Stimulated activated CD4-positive, alpha-beta T cell treated with anti-CD3 and anti-CD28 coated beads, Interleukin-4, amount 100 ng/mL, for 4 hours (primary cell): Measurements from ENCODE around the gene PKD2L1.
"Not testable (repeated sequence)": the region's sequence is repeated elsewhere in the genome, so short reads cannot be mapped to it uniquely, and the experiment has no call there.

Experiments used
- DNase-seq, 2 experiments: peaks; one replicate each; pipeline ENCODE4 v3.0.0-alpha.2; 2020

Gene PKD2L1

DNA sequence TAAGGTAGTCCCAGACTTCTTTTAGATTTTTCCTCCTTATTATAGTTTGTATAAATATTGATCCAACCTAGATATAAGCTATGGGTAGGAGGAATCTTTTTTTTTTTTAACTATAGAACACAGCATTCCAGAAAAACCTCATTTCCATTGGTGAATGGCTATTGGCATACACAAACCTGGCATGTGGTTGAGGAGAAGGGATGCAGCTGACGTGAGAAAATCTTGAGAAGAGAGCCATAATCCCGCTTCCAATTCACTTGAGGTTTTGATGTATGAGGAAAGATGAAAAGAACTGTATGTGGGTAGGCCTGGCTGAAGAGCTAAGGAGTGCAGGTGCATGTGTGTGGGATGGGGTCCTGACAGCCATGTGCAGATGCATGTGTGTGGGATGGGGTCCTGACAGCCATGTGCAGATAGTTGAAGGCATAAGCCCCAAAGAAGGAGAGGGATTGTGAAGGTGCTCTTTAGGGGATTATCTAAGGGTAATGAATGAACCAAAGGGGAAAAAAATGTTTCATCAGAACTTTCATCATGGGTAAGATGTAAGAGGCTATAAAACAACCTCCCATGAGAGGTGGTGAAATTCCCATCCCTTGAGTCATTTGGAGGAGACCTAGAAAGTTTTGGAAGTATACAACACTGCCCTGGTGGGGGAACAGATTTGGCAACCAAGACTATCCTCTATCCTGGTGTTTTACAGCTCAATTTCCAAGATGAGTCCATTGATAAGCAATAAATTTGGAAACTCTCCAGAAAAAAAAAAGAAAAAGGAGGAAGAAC is 3.8 kb upstream of the PKD2L1 start:
- DNase-seq: no peak

- no peak for DNase-seq
Observed at GRCh38 chr10:100333106-100333505, 3.1 kb upstream of the PKD2L1 start.

DNA sequence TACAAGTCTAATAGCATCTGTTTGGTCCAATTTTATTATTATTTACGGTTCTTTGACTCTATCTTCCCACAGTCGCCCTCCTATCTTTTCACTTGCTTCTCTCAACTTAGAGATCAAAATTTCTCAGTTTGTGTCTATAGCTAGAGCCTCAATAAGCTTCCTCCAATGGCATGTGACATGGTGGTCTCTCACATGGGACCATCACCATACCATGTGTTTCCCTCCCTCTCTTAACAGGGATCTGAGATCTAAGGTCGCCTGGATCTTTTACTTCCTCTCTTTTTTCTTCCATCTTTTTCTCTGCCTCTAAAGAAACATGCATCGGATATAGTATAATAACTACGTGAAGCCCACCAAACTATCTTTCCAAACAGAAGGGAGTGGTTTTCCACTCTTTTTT is 1.8 kb downstream of the PKD2L1 start:
- no peak for DNase-seq

GRCh38 chr10:100327718-100328009 is 2.4 kb downstream of the PKD2L1 start:
- DNase-seq: no peak

- DNase-seq: no peak
Observed at GRCh38 chr10:100327007-100327717, 2.9 kb downstream of the PKD2L1 start.

DNA sequence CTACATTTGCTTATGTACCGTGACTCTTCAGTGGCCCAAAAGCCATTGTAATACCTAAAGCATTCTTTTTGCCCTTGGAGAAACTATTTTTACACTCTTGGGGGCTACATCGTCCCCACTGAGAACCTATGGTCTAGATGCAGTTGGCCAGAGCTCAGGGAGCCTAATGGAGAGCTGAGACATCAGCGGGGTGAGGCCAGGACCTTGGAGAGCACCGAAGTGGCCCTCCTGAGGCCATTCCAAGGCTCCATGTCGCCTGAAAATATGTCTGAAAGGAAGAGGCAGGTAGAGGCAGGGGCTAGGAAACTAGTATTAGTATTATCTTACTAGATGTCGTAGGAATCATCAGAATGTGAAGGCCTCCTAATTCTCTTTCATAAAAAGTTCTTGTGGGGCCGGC is 4.9 kb downstream of the PKD2L1 start:
- DNase-seq: no peak

GRCh38 chr10:100319707-100320402 is 10.2 kb downstream of the PKD2L1 start:
- DNase-seq: no peak

- no peak for DNase-seq
Observed at GRCh38 chr10:100318207-100318606, 11.8 kb downstream of the PKD2L1 start.

DNA sequence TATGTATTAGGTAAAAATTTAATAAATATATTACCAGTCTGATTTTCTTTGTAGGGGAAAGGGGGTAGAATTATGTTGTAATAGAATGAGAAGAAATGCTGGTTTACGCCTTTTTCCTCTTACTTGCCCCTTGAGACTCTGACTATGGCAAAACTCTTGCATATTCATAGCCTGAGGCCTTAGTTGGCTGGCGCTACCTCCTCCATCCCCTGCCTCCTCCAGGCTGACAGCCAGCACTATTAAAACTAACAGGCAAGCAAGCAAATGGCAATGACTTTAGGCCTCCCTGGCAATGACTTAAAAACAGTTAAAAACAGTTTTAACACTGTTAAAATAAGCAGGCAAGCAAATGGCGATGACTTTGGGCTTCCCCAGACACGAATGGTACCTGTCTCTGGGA is 14.4 kb downstream of the PKD2L1 start:
- DNase-seq: no peak

- no peak for DNase-seq
Observed at GRCh38 chr10:100311298-100311697, 18.7 kb downstream of the PKD2L1 start.

DNA sequence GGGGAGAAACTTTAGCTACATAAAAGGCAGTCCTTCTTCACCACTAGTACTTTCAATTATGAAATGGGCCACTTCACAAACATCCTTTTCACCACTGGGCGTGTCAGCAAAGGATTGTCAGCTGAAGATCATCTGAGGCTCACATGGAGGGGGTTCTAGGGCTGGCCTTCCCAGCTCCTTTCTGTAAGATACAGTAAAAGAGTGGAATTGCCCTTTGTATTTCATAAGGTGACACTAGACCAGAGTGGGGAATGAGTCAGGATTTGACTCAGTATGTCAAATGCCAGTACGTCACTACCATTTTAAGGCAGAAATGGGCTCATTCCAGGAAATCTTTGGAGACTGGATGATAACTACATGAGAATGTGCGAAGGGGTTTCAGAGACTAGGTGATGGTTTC is 22.3 kb downstream of the PKD2L1 start:
- no peak for DNase-seq

DNA sequence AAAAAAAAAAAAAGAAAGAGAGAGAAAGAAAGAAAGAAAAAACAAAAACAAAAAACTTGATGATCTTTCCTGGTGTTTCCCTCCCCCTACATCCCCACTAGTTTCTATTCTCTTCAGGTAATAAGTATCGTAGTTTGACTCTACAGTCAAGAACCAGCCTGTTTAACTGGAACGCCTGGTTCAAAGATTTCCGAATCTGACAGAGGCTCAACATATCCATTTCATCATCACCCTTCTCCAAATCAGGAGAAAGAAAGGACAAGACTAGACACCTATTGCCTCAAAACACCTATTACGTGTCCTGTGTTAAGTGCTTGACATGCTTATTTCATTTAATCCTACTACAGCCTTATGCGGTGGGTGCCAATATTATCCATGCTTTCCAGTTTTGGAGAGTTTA is 23.2 kb downstream of the PKD2L1 start:
- DNase-seq: no peak

DNA sequence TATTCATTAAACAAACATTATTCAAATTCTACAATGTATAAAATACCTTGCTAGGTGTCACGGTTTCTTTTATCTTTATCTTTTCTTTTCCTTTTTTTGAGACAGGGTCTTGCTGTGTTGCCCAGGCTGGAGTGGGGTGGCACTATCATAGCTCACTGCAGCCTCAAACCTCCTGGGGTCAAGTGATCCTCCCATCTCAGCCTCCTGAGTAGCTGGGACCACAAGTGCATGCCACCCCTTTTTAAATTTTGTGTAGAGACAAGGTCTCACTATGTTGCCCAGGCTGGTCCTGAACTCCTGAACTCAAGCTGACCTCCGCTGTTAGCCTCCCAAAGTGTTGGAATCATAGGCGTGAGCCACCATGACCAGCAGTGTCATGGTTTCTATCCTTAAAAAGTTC is 25.6 kb downstream of the PKD2L1 start:
- DNase-seq: no peak

- no peak for DNase-seq
Observed at GRCh38 chr10:100303724-100304319, 26.2 kb downstream of the PKD2L1 start.

- DNase-seq: not testable (repeated sequence)
Observed at GRCh38 chr10:100301123-100301522, 28.9 kb downstream of the PKD2L1 start.

- no peak for DNase-seq
Observed at GRCh38 chr10:100297242-100297641, 32.8 kb downstream of the PKD2L1 start.

DNA sequence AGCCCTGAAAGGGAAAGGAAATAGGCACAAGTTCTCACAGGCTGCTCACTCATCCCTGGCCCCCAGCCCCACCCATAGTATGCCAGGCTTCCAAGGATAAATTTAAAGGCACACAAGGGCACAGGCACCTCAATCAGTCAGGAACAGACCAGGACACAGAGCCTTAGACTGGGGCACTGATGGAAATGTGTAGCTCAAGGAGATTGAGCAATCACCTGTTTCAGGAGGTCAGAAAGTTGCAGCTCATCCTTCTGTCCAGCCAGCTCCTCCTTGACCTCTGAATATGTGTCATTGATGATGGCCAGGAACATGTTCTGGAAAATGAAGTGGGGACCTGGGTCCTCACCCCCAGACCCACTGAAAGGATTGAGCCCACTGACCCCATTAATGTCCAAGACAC is 37.0 kb downstream of the PKD2L1 start:
- no peak for DNase-seq

DNA sequence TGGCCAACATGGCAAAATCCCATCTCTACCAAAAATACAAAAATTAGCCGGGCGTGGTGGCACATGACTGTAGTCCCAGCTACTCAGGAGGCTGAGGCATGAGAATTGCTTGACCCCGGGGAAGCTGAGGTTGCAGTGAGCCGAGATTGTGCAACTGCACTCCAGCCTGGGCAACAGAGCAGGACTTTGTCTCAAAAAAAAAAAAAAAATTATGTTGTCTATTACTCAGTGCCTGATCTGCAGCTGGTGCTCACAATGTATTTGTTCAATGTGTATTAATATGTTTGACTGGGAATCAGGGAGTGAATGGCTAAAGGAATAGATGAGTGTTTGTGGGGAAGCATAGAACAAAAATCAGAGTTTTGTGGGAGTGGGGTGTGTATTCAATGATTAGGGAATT is 37.7 kb downstream of the PKD2L1 start:
- not testable (repeated sequence) for DNase-seq

GRCh38 chr10:100291356-100291755 is 38.7 kb downstream of the PKD2L1 start:
- no peak for DNase-seq

- DNase-seq: no peak
Observed at GRCh38 chr10:100289641-100290040, 40.4 kb downstream of the PKD2L1 start.

GRCh38 chr10:100288196-100288595 is 41.8 kb downstream of the PKD2L1 start:
- no peak for DNase-seq

DNA sequence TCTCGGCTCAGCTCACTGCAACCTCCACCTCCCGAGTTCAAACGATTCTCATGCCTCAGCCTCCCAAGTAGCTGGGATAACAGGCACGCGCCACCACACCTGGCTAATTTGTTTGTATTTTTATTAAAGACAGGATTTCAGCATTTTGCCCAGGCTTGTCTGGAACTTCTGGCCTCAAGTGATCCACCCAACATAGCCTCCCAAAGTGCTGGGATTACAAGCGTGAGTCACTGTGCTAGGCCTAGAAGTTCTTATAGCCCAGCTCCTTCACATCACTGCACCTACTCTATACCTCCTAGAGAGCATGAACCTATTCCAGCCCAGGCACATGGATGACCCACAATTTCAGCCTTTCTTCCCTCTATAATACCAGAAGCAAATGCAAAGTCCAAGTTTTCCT is 42.3 kb downstream of the PKD2L1 start:
- no peak for DNase-seq
